Fibroblast of peridontal ligament (primary cell): Measurements from ENCODE around the gene DDX31.

ENCODE experiments used
- DNase-seq: peaks from one replicate; pipeline ENCODE4 v3.0.0-alpha.2; 2010; ENCODE audit errors: extremely low read depth

DDX31 gene

DNA sequence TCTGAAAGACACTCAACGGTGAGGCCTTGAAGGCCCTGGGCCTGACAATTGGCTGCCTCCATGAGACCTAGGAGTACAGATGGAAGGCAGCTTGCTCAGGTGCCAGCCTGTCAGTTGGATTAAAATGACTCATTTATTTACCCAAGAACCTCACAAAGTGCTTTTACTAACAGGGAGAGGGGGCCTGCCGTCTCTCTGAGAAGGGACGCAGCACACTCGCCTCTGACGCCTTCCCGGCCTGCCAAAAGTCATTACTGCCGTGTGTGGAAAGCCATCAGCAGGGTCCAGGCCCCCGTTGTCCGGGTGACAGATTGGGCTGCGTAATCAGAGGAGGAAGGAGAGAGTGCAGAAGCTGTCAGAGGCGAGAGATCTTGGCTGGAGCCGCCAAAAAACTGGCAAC, 32.4 kb downstream of the DDX31 start:
- DNase-seq = no peak

DNA sequence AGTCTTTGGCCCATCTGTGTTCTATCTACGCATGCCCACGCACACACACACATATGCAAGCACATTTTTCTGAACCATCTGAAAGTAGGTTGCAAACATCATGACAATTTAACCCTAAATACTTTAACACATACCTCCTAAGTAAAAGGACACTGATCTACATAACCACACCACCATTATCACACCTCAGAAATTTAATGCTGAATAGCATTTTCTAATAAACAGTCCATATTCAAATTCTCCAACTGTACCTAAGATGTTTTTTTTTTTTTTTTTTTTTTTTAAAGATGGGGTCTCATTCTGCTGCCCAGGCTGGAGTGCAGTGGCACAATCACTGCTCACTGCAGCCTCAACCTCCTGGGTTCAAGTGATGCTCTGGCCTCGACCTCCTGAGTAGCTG, 35.5 kb downstream of the DDX31 start:
- DNase-seq = no peak

- DNase-seq = no peak
These were observed 37.2 kb downstream of the DDX31 start for GRCh38 chr9:132632413-132633129.

- no peak for DNase-seq
These were observed 38.1 kb downstream of the DDX31 start for GRCh38 chr9:132631685-132632084.

- DNase-seq = peak; percentile 12
These were observed 38.5 kb downstream of the DDX31 start for GRCh38 chr9:132631280-132631679.

- no peak for DNase-seq
These were observed 39.0 kb downstream of the DDX31 start for GRCh38 chr9:132630811-132631210.

- DNase-seq = no peak
These were observed 39.7 kb downstream of the DDX31 start for GRCh38 chr9:132630116-132630515.

- DNase-seq = no peak
These were observed 41.0 kb downstream of the DDX31 start for GRCh38 chr9:132628746-132629145.

GRCh38 chr9:132627594-132627993, 42.2 kb downstream of the DDX31 start:
- DNase-seq = no peak

- DNase-seq = no peak
These were observed 42.7 kb downstream of the DDX31 start for GRCh38 chr9:132627106-132627505.

DNA sequence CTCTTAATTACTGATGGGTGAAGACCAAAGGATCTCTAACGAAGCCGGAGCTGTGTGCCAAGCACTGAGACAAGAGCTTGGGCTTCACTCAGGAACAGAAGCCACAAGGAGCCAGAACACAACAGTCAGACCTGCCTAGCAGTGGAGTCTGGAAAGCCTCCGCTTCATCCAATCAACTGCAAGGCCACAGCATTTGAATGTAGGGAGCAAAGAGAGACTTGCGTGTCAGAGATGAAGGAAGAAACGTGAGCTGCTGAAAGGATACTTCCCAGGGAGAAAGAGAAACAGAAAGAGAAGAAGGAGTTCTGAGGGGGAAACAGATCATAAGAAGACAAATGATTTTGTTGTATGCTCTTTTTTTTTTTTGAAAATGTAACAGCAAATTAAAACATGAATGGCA, 43.5 kb downstream of the DDX31 start:
- no peak for DNase-seq

DNA sequence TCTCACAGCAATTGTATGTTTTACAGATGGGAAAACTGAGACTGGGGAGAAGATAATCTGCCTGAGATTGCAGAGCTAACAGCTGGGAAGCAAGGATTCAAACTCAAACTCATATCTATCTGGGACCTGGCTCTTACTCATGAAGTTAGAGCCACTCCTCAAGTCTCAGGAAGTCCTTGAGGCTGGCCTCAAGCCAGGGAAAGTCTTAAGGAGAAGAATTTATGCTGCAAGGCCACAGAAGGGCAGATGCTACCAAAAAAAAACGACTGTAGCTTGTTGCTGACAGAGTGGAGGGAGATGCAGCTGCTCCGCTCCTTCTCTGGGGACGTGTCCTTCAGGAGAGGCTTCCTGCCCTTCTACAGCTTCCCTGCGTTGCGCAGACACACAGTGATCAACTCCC, 47.6 kb downstream of the DDX31 start:
- peak; percentile 3 for DNase-seq

DNA sequence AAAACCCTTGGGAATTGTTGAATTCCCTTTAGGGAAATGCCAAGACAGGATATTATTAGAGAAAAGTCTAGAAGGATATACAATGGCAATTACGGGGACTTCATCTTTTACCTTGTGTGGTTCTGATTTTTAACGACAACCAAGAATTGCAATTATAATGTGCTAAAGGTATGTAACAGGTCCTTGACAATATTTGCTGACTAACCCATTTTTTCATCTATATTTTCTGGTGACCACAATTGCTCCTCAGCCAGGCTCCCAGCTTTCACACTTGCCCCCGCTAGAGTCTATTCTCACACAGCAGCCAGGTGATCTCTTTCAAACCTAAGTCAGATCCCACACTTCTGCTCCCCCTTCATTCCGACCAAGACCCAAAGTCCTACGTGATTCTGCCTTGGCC, 53.1 kb downstream of the DDX31 start:
- no peak for DNase-seq

GRCh38 chr9:132615774-132616173, 54.0 kb downstream of the DDX31 start:
- no peak for DNase-seq

GRCh38 chr9:132614324-132614723, 55.5 kb downstream of the DDX31 start:
- DNase-seq = no peak

GRCh38 chr9:132610661-132611060, 59.1 kb downstream of the DDX31 start:
- no peak for DNase-seq

DNA sequence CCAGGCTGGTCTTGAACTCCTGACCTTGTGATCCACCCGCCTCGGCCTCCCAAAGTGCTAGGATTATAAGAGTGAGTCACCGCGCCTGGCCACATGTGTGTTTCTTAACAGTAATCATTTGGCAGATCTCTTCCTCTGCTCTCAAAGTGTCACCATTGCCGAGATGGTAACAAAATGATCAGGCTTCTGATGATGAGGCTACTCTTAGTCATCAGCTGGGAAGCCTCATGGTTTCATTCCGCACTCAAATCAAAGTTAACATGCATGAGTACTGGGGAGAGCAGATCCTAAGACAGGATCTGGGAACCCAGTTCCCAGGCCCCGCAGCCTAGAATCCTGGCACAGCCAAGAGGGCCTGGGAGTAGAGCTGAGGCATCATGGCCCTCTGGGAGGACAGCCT, 60.0 kb downstream of the DDX31 start:
- DNase-seq = peak; percentile 94

- no peak for DNase-seq
These were observed 60.6 kb downstream of the DDX31 start for GRCh38 chr9:132609184-132609583.

DNA sequence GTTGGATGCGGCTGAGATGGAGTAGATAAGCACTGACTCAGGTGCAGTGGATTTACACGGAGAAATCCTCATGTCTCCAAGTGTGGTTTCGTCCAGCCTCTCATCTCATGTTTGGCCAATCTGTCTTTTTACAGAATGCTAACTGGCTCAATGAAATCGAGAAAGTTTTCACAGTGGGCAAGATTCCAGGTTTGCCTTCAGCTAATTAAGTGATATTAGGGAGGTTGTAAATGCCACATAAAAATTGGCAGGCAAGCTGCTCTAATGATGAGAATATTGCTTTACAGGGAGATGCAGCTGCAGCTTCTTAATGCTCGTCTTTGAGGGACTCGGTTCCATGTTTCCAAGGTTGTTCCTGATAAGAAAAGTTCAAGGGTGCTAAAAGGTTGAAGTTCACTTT, 63.7 kb downstream of the DDX31 start:
- no peak for DNase-seq

DNA sequence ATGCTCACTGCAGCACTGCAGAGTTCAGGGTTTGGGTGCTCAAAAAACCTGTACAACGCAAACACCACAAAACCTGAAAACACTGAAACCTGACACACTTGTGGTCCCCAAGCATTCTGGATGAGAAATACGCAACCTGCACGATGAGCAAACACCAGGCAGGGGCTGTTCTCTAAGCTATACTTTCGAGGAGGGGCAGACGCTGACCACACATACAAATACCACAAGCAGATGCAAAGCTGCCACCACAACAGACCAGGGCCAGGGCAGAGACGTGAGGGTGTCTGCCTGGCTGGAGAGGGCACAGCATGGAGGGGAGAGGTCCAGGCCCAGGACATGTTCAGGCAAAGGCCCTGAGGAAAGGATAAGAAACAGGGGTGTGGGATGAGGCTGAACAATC, 64.4 kb downstream of the DDX31 start:
- no peak for DNase-seq

DNA sequence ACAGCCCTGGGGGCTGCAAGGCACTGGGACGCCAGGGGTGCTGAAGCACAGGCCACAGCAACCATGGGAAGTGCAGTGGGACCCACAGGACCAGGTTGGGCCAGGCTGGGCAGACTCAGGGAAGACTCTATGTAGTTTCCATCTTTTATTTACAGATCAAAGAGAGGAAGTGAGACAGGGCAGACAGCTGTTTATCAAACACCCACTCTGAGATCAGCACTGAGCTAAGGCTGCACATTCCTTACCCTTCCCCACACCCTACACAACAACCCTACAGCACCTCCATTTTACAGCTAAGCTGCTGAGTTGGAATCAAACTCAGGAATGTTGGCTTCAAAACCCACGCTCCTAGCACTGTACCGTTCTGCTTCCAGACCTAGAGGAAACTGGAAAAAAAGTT, 67.6 kb downstream of the DDX31 start:
- no peak for DNase-seq

DNA sequence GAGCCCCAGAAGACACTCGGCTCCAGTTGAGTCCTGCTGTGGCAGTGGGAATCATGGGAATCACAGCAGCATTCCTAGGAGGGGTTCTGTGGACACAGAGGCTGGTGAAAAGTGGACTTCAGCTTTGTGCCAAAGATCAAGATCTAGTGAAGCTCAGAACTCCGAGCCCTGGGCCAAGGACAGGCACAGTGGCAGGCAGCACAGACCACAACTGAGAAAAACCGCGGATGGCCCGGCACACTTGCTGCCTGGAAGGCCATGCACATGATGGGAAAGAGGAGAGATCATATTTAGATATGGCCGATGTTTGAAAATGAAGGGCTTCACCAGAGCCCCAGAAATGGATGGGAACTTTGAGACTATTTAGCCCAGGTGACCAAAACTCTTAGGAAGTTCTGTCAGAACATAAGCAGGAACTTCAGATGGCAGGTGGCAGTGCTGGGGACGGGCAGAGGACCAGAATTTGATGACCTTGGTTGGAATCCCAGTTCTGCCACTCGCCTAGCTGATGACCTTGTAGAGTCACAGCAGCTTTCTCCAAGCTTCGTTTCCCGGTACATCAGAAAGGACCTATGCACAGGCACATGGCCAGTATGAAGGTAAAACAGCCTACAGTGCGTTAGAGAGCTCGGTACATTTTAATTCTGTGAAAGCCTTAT, 69.3 kb downstream of the DDX31 start:
- DNase-seq = no peak

GRCh38 chr9:132597073-132597775, 72.6 kb downstream of the DDX31 start:
- no peak for DNase-seq
